ENCODE results near the gene RNF168. TPM values are rescaled to one million over a fixed set of nuclear protein-coding genes. Genes with fewer than 3 reads are reported as not detected.

RNF168 gene
- total RNA-seq, 1 experiment from 2014 or later: 25.1 TPM

DNA sequence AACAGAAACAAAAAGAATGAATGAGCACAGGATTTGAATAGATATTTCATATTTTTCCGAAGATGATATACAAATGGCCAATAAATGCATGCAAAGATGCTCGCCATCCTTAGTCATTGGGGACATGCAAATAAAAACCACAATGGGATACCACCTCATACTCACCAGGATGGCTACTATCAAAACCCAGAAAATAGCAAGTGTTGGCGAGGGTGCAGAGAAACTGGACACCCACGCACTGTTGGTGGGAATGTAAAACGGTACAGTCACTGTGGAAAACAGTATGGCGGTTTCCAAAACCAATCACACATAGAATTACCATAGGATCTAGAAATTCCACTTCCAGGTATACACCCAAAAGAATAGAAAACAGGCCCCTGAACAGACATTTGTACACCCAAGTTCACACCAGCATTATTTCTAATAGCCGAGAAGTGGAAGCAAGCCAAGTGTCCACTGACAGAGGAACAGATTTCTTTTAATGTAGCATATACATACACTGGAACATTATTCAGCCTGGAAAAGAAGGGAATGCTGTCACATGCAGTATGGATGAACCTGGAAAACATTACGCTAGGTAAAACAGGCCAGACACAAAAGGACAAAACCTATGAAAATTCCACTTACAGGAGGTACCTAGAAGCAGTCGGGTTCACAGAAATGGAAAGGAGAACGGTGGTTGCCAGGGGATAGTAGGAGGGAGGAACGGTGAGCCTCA lies 3.6 kb downstream of the RNF168 start:
- POLR2A ChIA-PET: no interaction called here
- Histone ChIP-seq H3K9ac (ENCODE audit: low read length) (no peak overlapping the region), H3K4me1 (ENCODE audit: control insufficient read depth in 1 of 2, insufficient read depth in 2 of 2, low read length in 2 of 2) (peaks cover 4 to 18% of the 10 kb centered on the region in 2 experiments; a peak in 3 of 4 replicates), H2AFZ (ENCODE audit: low read depth, low read length, poor library complexity, severe bottlenecking) (no peak overlapping the region), H4K20me1 (ENCODE audit: insufficient read depth) (peaks cover 6% of the 10 kb centered on the region; the same call in 1 of the 2 replicates), H3K27ac (ENCODE audit: low read depth, low read length) (no peak overlapping the region), H3K4me2 (ENCODE audit: low read length) (no peak overlapping the region), H3K9me2 (ENCODE audit: insufficient read depth) (no peaks in the 10 kb centered on the region), H3K9me3 (ENCODE audit: control insufficient read depth in 1 of 2, insufficient read depth in 1 of 2, low read depth in 1 of 2, low read length in 2 of 2) (no peaks in the 10 kb centered on the region), H3K79me2 (ENCODE audit: insufficient read depth, low read length) (peaks cover 85% of the 10 kb centered on the region), H3K4me3 (replicated peaks in 1 of 2; ENCODE audit: low read depth in 1 of 2, low read length in 2 of 2) (no peak overlapping the region), H3K36me3 (ENCODE audit: control insufficient read depth in 1 of 2, insufficient read depth in 2 of 2, low read length in 2 of 2) (peaks cover 0 to 20% of the 10 kb centered on the region in 2 experiments; a peak in 1 of 4 replicates), H3K27me3 (ENCODE audit: insufficient read depth, low read length) (no peaks in the 10 kb centered on the region)
- CTCF ChIA-PET: no interaction called here
- intact Hi-C loops (cut with micrococcal nuclease): loop anchor here (5.0 to 10.0 kb wide), 2 partner anchors 163 to 185 kb away; partner anchors contain the start of genes DYNLT2B and TM4SF19
- DNase-seq (ENCODE audit: low read depth, low spot score) (no peak), ATAC-seq (no peak)
- RAD21 ChIA-PET (ENCODE audit: low non-redundant PET in 1 of 2, low total read pairs in 2 of 2, uncharacterized antibody in 2 of 2, unreplicated experiment in 2 of 2): no interaction called here
- no peak for TF ChIP-seq ZFX (IDR thresholded peaks at IDR 0.05)
- TF ChIP-seq POLR2AphosphoS5 (IDR thresholded peaks at IDR 0.05; ENCODE audit: low read depth, low read length): no peak
- no peak for TF ChIP-seq RAD21 (IDR thresholded peaks at IDR 0.05; ENCODE audit: low read depth)
- TF ChIP-seq, protein P1, sequence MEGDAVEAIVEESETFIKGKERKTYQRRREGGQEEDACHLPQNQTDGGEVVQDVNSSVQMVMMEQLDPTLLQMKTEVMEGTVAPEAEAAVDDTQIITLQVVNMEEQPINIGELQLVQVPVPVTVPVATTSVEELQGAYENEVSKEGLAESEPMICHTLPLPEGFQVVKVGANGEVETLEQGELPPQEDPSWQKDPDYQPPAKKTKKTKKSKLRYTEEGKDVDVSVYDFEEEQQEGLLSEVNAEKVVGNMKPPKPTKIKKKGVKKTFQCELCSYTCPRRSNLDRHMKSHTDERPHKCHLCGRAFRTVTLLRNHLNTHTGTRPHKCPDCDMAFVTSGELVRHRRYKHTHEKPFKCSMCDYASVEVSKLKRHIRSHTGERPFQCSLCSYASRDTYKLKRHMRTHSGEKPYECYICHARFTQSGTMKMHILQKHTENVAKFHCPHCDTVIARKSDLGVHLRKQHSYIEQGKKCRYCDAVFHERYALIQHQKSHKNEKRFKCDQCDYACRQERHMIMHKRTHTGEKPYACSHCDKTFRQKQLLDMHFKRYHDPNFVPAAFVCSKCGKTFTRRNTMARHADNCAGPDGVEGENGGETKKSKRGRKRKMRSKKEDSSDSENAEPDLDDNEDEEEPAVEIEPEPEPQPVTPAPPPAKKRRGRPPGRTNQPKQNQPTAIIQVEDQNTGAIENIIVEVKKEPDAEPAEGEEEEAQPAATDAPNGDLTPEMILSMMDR (IDR thresholded peaks at IDR 0.05 in 2 of 3, conservative IDR thresholded peaks at IDR 0.05 in 1 of 3; ENCODE audit: borderline replicate concordance in 1 of 3, insufficient read depth in 1 of 3, low read depth in 2 of 3, low read length in 2 of 3): no peak
- TF ChIP-seq SRF (IDR thresholded peaks at IDR 0.05; ENCODE audit: low read depth): no peak
- TF ChIP-seq, protein P2, sequence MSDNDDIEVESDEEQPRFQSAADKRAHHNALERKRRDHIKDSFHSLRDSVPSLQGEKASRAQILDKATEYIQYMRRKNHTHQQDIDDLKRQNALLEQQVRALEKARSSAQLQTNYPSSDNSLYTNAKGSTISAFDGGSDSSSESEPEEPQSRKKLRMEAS (IDR thresholded peaks at IDR 0.05): no peak
- no peak for TF ChIP-seq CEBPB (IDR thresholded peaks at IDR 0.05; ENCODE audit: low read depth)
- no peak for TF ChIP-seq EZH2 (IDR thresholded peaks at IDR 0.05)
- no peak for TF ChIP-seq ELF1 (IDR thresholded peaks at IDR 0.05; ENCODE audit: borderline replicate concordance, low read depth)
- TF ChIP-seq YY1 (IDR thresholded peaks at IDR 0.05; ENCODE audit: extremely low read depth, insufficient replicate concordance, low read depth, low read length): no peak
- no peak for TF ChIP-seq JUND (IDR thresholded peaks at IDR 0.05)
- TF ChIP-seq, protein P3, sequence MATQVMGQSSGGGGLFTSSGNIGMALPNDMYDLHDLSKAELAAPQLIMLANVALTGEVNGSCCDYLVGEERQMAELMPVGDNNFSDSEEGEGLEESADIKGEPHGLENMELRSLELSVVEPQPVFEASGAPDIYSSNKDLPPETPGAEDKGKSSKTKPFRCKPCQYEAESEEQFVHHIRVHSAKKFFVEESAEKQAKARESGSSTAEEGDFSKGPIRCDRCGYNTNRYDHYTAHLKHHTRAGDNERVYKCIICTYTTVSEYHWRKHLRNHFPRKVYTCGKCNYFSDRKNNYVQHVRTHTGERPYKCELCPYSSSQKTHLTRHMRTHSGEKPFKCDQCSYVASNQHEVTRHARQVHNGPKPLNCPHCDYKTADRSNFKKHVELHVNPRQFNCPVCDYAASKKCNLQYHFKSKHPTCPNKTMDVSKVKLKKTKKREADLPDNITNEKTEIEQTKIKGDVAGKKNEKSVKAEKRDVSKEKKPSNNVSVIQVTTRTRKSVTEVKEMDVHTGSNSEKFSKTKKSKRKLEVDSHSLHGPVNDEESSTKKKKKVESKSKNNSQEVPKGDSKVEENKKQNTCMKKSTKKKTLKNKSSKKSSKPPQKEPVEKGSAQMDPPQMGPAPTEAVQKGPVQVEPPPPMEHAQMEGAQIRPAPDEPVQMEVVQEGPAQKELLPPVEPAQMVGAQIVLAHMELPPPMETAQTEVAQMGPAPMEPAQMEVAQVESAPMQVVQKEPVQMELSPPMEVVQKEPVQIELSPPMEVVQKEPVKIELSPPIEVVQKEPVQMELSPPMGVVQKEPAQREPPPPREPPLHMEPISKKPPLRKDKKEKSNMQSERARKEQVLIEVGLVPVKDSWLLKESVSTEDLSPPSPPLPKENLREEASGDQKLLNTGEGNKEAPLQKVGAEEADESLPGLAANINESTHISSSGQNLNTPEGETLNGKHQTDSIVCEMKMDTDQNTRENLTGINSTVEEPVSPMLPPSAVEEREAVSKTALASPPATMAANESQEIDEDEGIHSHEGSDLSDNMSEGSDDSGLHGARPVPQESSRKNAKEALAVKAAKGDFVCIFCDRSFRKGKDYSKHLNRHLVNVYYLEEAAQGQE (IDR thresholded peaks at IDR 0.05; ENCODE audit: low read depth): no peak
- TF ChIP-seq FOSL1 (IDR thresholded peaks at IDR 0.05; ENCODE audit: low read depth): no peak
- TF ChIP-seq EGR1 (IDR thresholded peaks at IDR 0.05; ENCODE audit: low read depth): no peak
- TF ChIP-seq, protein P4, sequence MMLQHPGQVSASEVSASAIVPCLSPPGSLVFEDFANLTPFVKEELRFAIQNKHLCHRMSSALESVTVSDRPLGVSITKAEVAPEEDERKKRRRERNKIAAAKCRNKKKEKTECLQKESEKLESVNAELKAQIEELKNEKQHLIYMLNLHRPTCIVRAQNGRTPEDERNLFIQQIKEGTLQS (IDR thresholded peaks at IDR 0.05): no peak
- TSS peak; percentile 0 for BruUV-seq (replicated peaks)
